ENCODE data around the gene CCR5AS.
"Not testable (repeated sequence)": the region's sequence is repeated elsewhere in the genome, so short reads cannot be mapped to it uniquely, and the experiment has no call there.

CCR5AS gene

GRCh38 chr3:46440531-46441294, 33.8 kb upstream of the CCR5AS start:
- H3K4me3 Mint-ChIP-seq = no peak overlapping the region
- no peak for TF ChIP-seq CTCF (conservative IDR thresholded peaks at IDR 0.05)
- no peaks in the 10 kb centered on the region for H3K9me3 Mint-ChIP-seq
- DNase-seq (ENCODE audit: low read depth, low spot score) = no peak
- peaks cover 4% of the 10 kb centered on the region for H3K4me1 Mint-ChIP-seq
- H3K36me3 Mint-ChIP-seq (ENCODE audit: low read depth) = no peaks in the 10 kb centered on the region
- H3K27ac Mint-ChIP-seq (ENCODE audit: unreplicated experiment) = no peak overlapping the region
- no peaks in the 10 kb centered on the region for H3K27me3 Mint-ChIP-seq (ENCODE audit: low read depth)

GRCh38 chr3:46438831-46439230, 32.0 kb upstream of the CCR5AS start:
- no peak for DNase-seq (ENCODE audit: low read depth, low spot score)
- Mint-ChIP-seq H3K36me3 (ENCODE audit: low read depth) (no peaks in the 10 kb centered on the region), H3K4me3 (no peak overlapping the region), H3K4me1 (peaks cover 4% of the 10 kb centered on the region), H3K27ac (ENCODE audit: unreplicated experiment) (no peak overlapping the region), H3K27me3 (ENCODE audit: low read depth) (no peaks in the 10 kb centered on the region), H3K9me3 (no peaks in the 10 kb centered on the region)
- no peak for TF ChIP-seq CTCF (conservative IDR thresholded peaks at IDR 0.05)

- TF ChIP-seq CTCF (conservative IDR thresholded peaks at IDR 0.05) = no peak
- no peak overlapping the region for H3K27ac Mint-ChIP-seq (ENCODE audit: unreplicated experiment)
- H3K4me3 Mint-ChIP-seq = no peak overlapping the region
- no peaks in the 10 kb centered on the region for H3K4me1 Mint-ChIP-seq
- H3K36me3 Mint-ChIP-seq (ENCODE audit: low read depth) = peaks cover 5% of the 10 kb centered on the region
- peaks cover 6% of the 10 kb centered on the region for H3K9me3 Mint-ChIP-seq
- no peaks in the 10 kb centered on the region for H3K27me3 Mint-ChIP-seq (ENCODE audit: low read depth)
- no peak for DNase-seq (ENCODE audit: low read depth, low spot score)
Observed at GRCh38 chr3:46435081-46435726, 28.3 kb upstream of the CCR5AS start.

GRCh38 chr3:46433841-46434240, 27.0 kb upstream of the CCR5AS start:
- Mint-ChIP-seq H3K27me3 (ENCODE audit: low read depth) (no peaks in the 10 kb centered on the region), H3K4me1 (no peaks in the 10 kb centered on the region), H3K36me3 (ENCODE audit: low read depth) (peaks cover 5% of the 10 kb centered on the region), H3K4me3 (no peak overlapping the region), H3K27ac (ENCODE audit: unreplicated experiment) (no peak overlapping the region), H3K9me3 (peaks cover 7% of the 10 kb centered on the region)
- DNase-seq (ENCODE audit: low read depth, low spot score) = no peak
- TF ChIP-seq CTCF (conservative IDR thresholded peaks at IDR 0.05) = no peak

GRCh38 chr3:46433118-46433517, 26.3 kb upstream of the CCR5AS start:
- not testable (repeated sequence) for H3K9me3 Mint-ChIP-seq; H3K4me1 Mint-ChIP-seq; H3K36me3 Mint-ChIP-seq (ENCODE audit: low read depth); H3K4me3 Mint-ChIP-seq; DNase-seq (ENCODE audit: low read depth, low spot score); H3K27ac Mint-ChIP-seq (ENCODE audit: unreplicated experiment); H3K27me3 Mint-ChIP-seq (ENCODE audit: low read depth)

GRCh38 chr3:46431905-46432304, 25.0 kb upstream of the CCR5AS start:
- H3K27me3 Mint-ChIP-seq (ENCODE audit: low read depth); H3K27ac Mint-ChIP-seq (ENCODE audit: unreplicated experiment); H3K4me1 Mint-ChIP-seq; H3K36me3 Mint-ChIP-seq (ENCODE audit: low read depth); H3K9me3 Mint-ChIP-seq; DNase-seq (ENCODE audit: low read depth, low spot score); H3K4me3 Mint-ChIP-seq: not testable (repeated sequence)

GRCh38 chr3:46430879-46431278, 24.0 kb upstream of the CCR5AS start:
- H3K27me3 Mint-ChIP-seq (ENCODE audit: low read depth); H3K4me1 Mint-ChIP-seq; DNase-seq (ENCODE audit: low read depth, low spot score); H3K4me3 Mint-ChIP-seq; H3K9me3 Mint-ChIP-seq; H3K27ac Mint-ChIP-seq (ENCODE audit: unreplicated experiment); H3K36me3 Mint-ChIP-seq (ENCODE audit: low read depth): not testable (repeated sequence)
